PC-9 (cell line): ENCODE measurements around the gene TUBA3E.

Experiments
- CTCF ChIP-seq: fragments of 200-600 bp; sonication (generic); conservative IDR thresholded peaks from 2 replicates; pipeline ENCODE4 v1.6.1; 2017; ENCODE audit warnings: mixed run types, antibody characterized with exemption, mild to moderate bottlenecking, moderate library complexity
- EZH2 ChIP-seq: fragments of 200-600 bp; sonication (generic); IDR thresholded peaks from 2 replicates; pipeline ENCODE4 v1.8.0; 2017; ENCODE audit warnings: antibody characterized with exemption, low read depth

- TF ChIP-seq EZH2 (no peak), CTCF (no peak)
Observed at GRCh38 chr2:130150181-130151144, 47.8 kb downstream of the TUBA3E start.
